HUES48 (cell line): ENCODE measurements around the gene MRPL18.
"Not testable (repeated sequence)": the region's sequence is repeated elsewhere in the genome, so short reads cannot be mapped to it uniquely, and the experiment has no call there.

Source experiments
- H3K27ac ChIP-seq: one replicate; pipeline ENCODE4 v1.7.0; 2013; ENCODE audit warnings: low read depth, low read length, inconsistent platforms
- H3K27me3 ChIP-seq: 2 replicates; pipeline ENCODE4 v1.6.1; 2013; ENCODE audit warnings: mild to moderate bottlenecking, low read length; ENCODE audit not compliant: control insufficient read depth, insufficient read depth
- H3K36me3 ChIP-seq: 2 replicates; pipeline ENCODE4 v1.6.1; 2013; ENCODE audit warnings: low read length; ENCODE audit not compliant: control insufficient read depth, insufficient read depth
- H3K4me1 ChIP-seq: 2 replicates; pipeline ENCODE4 v1.6.1; 2013; ENCODE audit warnings: mild to moderate bottlenecking, low read length; ENCODE audit not compliant: control insufficient read depth, insufficient read depth
- H3K4me3 ChIP-seq: 2 replicates; pipeline ENCODE4 v1.5.1; 2013; ENCODE audit warnings: mild to moderate bottlenecking, low read depth, low read length
- H3K9ac ChIP-seq: 2 replicates; pipeline ENCODE4 v1.6.1; 2013; ENCODE audit warnings: mild to moderate bottlenecking, low read depth, low read length, moderate library complexity
- H3K9me3 ChIP-seq: 2 replicates; pipeline ENCODE4 v1.6.1; 2013; ENCODE audit warnings: low read length; ENCODE audit not compliant: control insufficient read depth, insufficient read depth

Gene MRPL18

GRCh38 chr6:159801935-159802334, 11.7 kb downstream of the MRPL18 start:
- Histone ChIP-seq H3K27me3 (no peaks in the 10 kb centered on the region), H3K9me3 (no peaks in the 10 kb centered on the region), H3K4me3 (no peak overlapping the region), H3K9ac (no peak overlapping the region), H3K4me1 (no peaks in the 10 kb centered on the region; the same call in 1 of the 2 replicates), H3K27ac (no peak overlapping the region), H3K36me3 (peaks cover 29% of the 10 kb centered on the region)

DNA sequence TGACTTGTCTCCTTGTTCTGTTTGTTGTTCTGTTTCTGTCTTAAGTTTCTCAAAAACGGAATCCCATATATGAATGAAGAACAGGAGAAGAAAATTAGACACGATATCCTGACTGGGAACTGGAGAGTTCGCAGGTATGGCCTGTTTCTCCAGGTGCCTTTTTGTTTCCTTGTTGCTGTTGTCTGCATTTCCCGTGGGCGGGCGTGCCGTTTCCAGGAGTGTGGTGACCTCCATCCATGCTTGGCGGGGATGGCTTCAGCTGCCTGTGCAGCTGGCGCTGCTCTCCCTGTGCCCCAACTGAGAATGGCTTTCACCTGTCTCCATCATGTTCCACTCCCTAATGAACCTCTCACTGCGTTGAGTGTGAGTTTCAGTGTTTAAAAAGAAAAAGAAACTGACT, 14.2 kb downstream of the MRPL18 start:
- H3K27me3 ChIP-seq: no peaks in the 10 kb centered on the region
- H3K9me3 ChIP-seq: no peaks in the 10 kb centered on the region
- H3K4me3 ChIP-seq: no peak overlapping the region
- no peak overlapping the region for H3K9ac ChIP-seq
- H3K36me3 ChIP-seq: peaks cover 4% of the 10 kb centered on the region; the same call in 1 of the 2 replicates
- H3K4me1 ChIP-seq: no peaks in the 10 kb centered on the region; the same call in 1 of the 2 replicates
- H3K27ac ChIP-seq: no peak overlapping the region

- Histone ChIP-seq H3K27ac (peak overlapping the region; percentile 23), H3K4me1 (no peaks in the 10 kb centered on the region; the same call in 1 of the 2 replicates), H3K36me3 (no peaks in the 10 kb centered on the region), H3K4me3 (no peak overlapping the region), H3K9me3 (no peaks in the 10 kb centered on the region), H3K9ac (no peak overlapping the region), H3K27me3 (no peaks in the 10 kb centered on the region)
Observed at GRCh38 chr6:159805440-159806020, 15.3 kb downstream of the MRPL18 start.

DNA sequence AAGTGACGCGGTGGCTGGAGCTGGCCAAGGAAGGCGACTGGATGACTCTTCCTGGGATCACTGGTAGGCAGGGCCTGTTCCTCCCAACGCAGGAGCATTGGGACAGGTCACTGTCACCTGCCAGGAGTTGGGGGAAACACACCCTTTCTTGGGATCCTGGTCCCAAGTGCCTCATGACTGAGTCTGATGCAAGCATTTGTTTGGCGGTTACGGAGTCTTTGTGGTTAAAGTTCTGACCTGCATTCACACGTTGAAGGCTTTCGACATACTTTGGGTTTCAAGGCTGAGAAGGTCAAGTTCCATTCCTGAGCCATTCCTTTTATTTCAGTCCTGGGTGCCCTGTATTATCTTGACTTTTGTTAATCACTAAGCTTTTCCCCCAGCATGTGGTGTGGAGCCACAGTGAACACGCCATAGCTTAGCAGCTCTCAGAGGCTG, 15.8 kb downstream of the MRPL18 start:
- Histone ChIP-seq H3K9ac (no peak overlapping the region), H3K36me3 (no peaks in the 10 kb centered on the region), H3K4me3 (no peak overlapping the region), H3K4me1 (no peaks in the 10 kb centered on the region; the same call in 1 of the 2 replicates), H3K27ac (peak overlapping the region; percentile 23), H3K27me3 (no peaks in the 10 kb centered on the region), H3K9me3 (no peaks in the 10 kb centered on the region)

DNA sequence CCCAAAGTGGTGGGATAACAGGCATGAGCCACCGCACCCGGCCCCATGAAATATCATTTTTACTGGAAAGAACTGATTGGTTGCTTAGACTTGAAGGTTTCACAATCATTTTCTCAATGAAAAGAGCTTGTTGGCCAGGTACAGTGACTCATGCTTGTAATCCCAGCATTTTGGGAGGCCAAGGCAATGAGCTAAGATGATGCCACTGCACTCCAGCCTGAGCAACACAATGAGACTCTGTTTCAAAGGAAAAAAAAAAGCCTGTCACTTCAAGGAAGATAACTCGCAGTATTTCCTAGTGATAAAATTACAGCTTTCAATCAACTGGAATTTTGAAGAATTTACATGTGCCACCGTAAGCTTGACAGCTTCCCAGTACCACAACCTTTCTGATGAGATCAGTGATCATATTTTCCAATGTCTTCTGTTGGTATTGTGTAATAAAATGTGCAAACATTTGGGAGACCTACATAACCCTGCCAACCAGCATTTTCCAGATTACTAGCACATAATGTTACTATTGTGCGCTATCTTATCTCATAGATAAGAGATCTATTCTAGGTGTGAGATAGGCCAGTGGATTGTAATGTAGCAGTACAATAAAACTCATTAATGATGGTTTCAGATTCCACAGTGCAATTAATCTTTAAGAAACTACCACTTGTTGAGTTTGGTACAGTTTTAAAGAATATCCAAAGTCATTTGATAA, 17.0 kb downstream of the MRPL18 start:
- H3K4me3 ChIP-seq: no peak overlapping the region
- H3K27ac ChIP-seq: no peak overlapping the region
- no peaks in the 10 kb centered on the region for H3K36me3 ChIP-seq
- no peaks in the 10 kb centered on the region for H3K4me1 ChIP-seq
- no peaks in the 10 kb centered on the region for H3K9me3 ChIP-seq
- no peak overlapping the region for H3K9ac ChIP-seq
- no peaks in the 10 kb centered on the region for H3K27me3 ChIP-seq

GRCh38 chr6:159808647-159809046, 18.4 kb downstream of the MRPL18 start:
- no peaks in the 10 kb centered on the region for H3K9me3 ChIP-seq
- no peak overlapping the region for H3K27ac ChIP-seq
- H3K4me1 ChIP-seq: no peaks in the 10 kb centered on the region
- H3K27me3 ChIP-seq: no peaks in the 10 kb centered on the region
- no peak overlapping the region for H3K9ac ChIP-seq
- no peaks in the 10 kb centered on the region for H3K36me3 ChIP-seq
- no peak overlapping the region for H3K4me3 ChIP-seq

DNA sequence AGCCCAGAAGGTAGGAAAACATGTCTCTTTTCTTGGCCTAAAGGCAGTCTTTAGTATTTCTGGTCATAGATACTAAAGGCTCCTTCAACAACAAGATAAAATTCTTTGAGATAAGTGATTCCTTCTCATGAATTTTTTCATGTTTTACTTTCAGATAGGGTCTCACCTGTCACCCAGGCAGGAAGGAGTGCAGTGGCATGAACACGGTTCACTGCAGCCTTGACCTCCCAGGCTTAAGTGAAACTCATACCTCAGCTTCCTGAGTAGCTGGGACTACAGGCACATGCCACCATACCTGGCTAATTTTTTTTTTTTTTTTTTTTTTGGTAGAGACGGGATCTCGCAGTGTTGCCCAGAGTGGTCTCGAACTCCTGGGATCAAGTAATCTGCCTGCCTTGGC, 18.9 kb downstream of the MRPL18 start:
- Histone ChIP-seq H3K4me1 (no peaks in the 10 kb centered on the region), H3K27me3 (no peaks in the 10 kb centered on the region), H3K9me3 (no peaks in the 10 kb centered on the region), H3K4me3 (no peak overlapping the region), H3K36me3 (no peaks in the 10 kb centered on the region), H3K9ac (no peak overlapping the region), H3K27ac (no peak overlapping the region)

GRCh38 chr6:159813781-159814180, 23.5 kb downstream of the MRPL18 start:
- no peak overlapping the region for H3K4me3 ChIP-seq
- H3K9ac ChIP-seq: no peak overlapping the region
- no peaks in the 10 kb centered on the region for H3K36me3 ChIP-seq
- H3K27me3 ChIP-seq: no peaks in the 10 kb centered on the region
- no peaks in the 10 kb centered on the region for H3K4me1 ChIP-seq
- no peak overlapping the region for H3K27ac ChIP-seq
- no peaks in the 10 kb centered on the region for H3K9me3 ChIP-seq

DNA sequence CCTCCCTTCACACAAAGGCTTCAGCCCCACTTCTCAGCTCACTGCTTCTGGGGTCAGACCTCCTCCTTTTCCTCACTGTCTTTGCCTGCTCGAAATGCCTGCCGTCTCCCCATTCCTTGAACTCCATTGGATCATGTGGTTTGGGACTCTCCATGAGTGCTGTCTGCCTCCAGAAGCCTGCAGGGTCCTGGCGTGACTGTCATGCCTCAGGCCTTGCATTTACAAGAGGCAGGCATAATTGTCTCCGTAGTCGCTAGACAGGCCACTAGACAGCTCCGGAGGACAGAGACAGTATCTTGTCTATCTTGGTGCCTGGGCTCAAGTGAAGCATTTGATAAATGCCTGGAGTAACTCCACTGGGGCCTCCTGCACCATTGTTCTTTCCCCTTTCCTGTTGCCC, 25.1 kb downstream of the MRPL18 start:
- H3K9ac ChIP-seq: no peak overlapping the region
- H3K4me1 ChIP-seq: no peaks in the 10 kb centered on the region
- no peaks in the 10 kb centered on the region for H3K36me3 ChIP-seq
- H3K27ac ChIP-seq: no peak overlapping the region
- H3K4me3 ChIP-seq: no peak overlapping the region
- no peaks in the 10 kb centered on the region for H3K27me3 ChIP-seq
- H3K9me3 ChIP-seq: no peaks in the 10 kb centered on the region

DNA sequence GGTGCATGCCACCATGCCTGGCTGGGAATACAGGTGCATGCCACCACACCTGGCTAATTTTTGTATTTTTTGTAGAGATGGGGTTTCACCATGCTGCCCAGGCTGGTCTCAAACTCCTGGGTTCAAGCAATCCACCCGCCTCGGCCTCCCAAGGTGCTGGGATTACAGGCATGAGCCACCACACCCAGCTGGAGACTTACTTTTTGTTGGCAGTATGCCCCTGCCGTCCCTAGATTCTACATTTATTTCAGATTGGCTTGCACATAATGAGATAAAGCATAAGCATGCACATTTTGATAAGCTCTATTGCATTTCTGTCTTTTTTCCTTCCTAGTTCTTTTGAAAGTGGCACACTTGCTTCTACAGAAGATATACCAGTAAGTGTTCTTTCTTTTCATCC, 26.5 kb downstream of the MRPL18 start:
- not testable (repeated sequence) for H3K4me1 ChIP-seq, H3K4me3 ChIP-seq, H3K27ac ChIP-seq, H3K9ac ChIP-seq, H3K27me3 ChIP-seq, H3K9me3 ChIP-seq, H3K36me3 ChIP-seq

DNA sequence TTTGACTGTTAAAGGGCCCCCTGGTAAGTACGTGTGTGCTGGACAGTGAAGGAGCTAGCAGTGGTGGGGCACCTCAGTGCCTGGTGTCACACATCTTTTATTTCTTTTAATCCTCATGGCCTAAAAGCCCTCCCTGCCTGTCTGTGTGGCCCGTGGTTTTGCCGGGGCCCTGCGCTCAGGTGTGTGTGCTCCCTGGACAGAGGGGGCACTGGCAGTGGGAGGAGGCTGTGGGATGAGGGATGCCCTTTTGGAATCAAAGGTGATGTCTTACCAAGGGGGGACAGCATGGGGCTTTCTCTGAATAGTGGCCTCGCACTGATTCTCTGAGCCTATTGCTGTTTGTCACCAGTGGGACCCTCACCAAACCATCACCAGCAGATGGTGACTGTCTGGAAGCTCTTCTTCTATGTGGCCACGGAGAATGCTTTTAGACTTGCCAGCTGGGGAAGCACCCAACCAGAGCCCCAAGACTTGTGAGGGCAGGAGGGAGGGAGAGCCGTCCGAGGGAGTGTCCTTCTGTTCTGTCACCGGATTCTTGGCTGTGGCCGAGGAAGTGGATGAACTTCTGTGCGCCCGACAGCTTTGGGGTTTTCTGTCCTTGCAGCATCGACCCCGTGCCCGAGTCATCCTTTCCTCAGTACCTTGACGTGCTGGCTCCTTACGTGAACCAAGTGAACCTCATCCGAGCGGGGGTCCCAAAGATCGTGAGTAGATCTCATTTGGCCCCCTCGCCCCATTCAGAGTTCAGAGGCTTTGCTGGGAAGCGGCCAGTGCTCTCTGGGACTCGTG, 27.9 kb downstream of the MRPL18 start:
- Histone ChIP-seq H3K4me3 (no peak overlapping the region), H3K9me3 (no peaks in the 10 kb centered on the region), H3K27me3 (no peaks in the 10 kb centered on the region), H3K4me1 (no peaks in the 10 kb centered on the region), H3K9ac (no peak overlapping the region), H3K27ac (no peak overlapping the region), H3K36me3 (no peaks in the 10 kb centered on the region)
